Stimulated activated CD4-positive, alpha-beta T cell treated with anti-CD3 and anti-CD28 coated beads, Interleukin-4, amount 100 ng/mL, for 24 hours (primary cell): ENCODE measurements around the gene USP36.
"Not testable (repeated sequence)": the region's sequence is repeated elsewhere in the genome, so short reads cannot be mapped to it uniquely, and the experiment has no call there.

Experiments used
- DNase-seq: peaks from one replicate; pipeline ENCODE4 v3.0.0-alpha.2; 2020

Gene USP36

GRCh38 chr17:78840780-78841611 lies at the start of gene USP36:
TSS of gene USP36 (minus strand) at chr17:78840814. CDS start at chr17:78836363, 4,451 bp downstream.
- DNase-seq: peak; percentile 100

GRCh38 chr17:78890096-78890495 lies 49.5 kb upstream of the USP36 start:
- DNase-seq: not testable (repeated sequence)

GRCh38 chr17:78889531-78889930 lies 48.9 kb upstream of the USP36 start:
- peak; percentile 17 for DNase-seq

GRCh38 chr17:78888941-78889518 lies 48.4 kb upstream of the USP36 start:
- no peak for DNase-seq

- no peak for DNase-seq
Observed at GRCh38 chr17:78886954-78887353, 46.3 kb upstream of the USP36 start.

GRCh38 chr17:78885956-78886355 lies 45.3 kb upstream of the USP36 start:
- DNase-seq: no peak

GRCh38 chr17:78884876-78885667 lies 44.5 kb upstream of the USP36 start:
- DNase-seq: no peak

GRCh38 chr17:78884148-78884825 lies 43.7 kb upstream of the USP36 start:
- DNase-seq: no peak

GRCh38 chr17:78883533-78884131 lies 43.0 kb upstream of the USP36 start:
- DNase-seq: no peak

GRCh38 chr17:78883089-78883532 lies 42.5 kb upstream of the USP36 start:
- DNase-seq: no peak

GRCh38 chr17:78882540-78883088 lies 42.0 kb upstream of the USP36 start:
- no peak for DNase-seq

GRCh38 chr17:78879635-78880186 lies 39.1 kb upstream of the USP36 start:
- DNase-seq: peak; percentile 20

- DNase-seq: no peak
Observed at GRCh38 chr17:78878871-78879527, 38.4 kb upstream of the USP36 start.

- no peak for DNase-seq
Observed at GRCh38 chr17:78878261-78878660, 37.6 kb upstream of the USP36 start.

- not testable (repeated sequence) for DNase-seq
Observed at GRCh38 chr17:78876954-78877517, 36.4 kb upstream of the USP36 start.

- DNase-seq: no peak
Observed at GRCh38 chr17:78876094-78876597, 35.5 kb upstream of the USP36 start.

- DNase-seq: no peak
Observed at GRCh38 chr17:78875363-78876093, 34.9 kb upstream of the USP36 start.

GRCh38 chr17:78873519-78874340 lies 33.1 kb upstream of the USP36 start:
- no peak for DNase-seq

GRCh38 chr17:78872486-78872885 lies 31.9 kb upstream of the USP36 start:
- DNase-seq: no peak
